CD4-positive, alpha-beta T cell (primary cell): Measurements from ENCODE around the gene IKZF1. TPM values are rescaled to one million over a fixed set of nuclear protein-coding genes. Genes with fewer than 3 reads are reported as not detected.

Experiments used
- ATAC-seq: fragments of 200-7000 bp; cut with Tn5 transposase; one replicate; pipeline ENCODE4 v1.10.0; 2022; ENCODE audit warnings: mild to moderate bottlenecking; ENCODE audit not compliant: poor library complexity
- CTCF ChIA-PET: fragments of 350-600 bp; sonication (Branson Sonifier 250); formaldehyde crosslinking; loops from one replicate; lab custom pipeline; 2021; ENCODE audit warnings: antibody characterized with exemption, inconsistent platforms; lab: Charles Lee
- POLR2A ChIA-PET: fragments of 350-600 bp; sonication (Branson Sonifier 250); formaldehyde crosslinking; loops from one replicate; lab custom pipeline; 2021; ENCODE audit warnings: antibody characterized with exemption, inconsistent platforms; lab: Charles Lee
- DNase-seq, 14 experiments: peaks; one replicate each; pipeline ENCODE4 v3.0.0-alpha.2; 2013 to 2020; ENCODE audit warnings: mixed read lengths in 2 of 14
- H3K27ac ChIP-seq, 2 donors: one replicate each; pipeline versions ENCODE4 v1.5.1 to v1.7.0; 2013; ENCODE audit warnings: low read length in 2 of 2, low read depth in 1 of 2, mild to moderate bottlenecking in 1 of 2
- H3K27me3 ChIP-seq, 2 experiments: 1 replicate in 1 of 2; 2 replicates in 1 of 2; pipeline versions ENCODE4 v1.6.1 to v1.7.0; 2013; ENCODE audit warnings: low read length in 2 of 2, control low read depth in 1 of 2, mild to moderate bottlenecking in 1 of 2, moderate library complexity in 1 of 2; ENCODE audit not compliant: insufficient read depth in 2 of 2, control insufficient read depth in 1 of 2
- H3K36me3 ChIP-seq: one replicate; pipeline ENCODE4 v1.6.1; 2013; ENCODE audit warnings: low read length, control low read depth; ENCODE audit not compliant: insufficient read depth
- H3K4me1 ChIP-seq: one replicate; pipeline ENCODE4 v1.6.1; 2013; ENCODE audit warnings: low read length, control low read depth; ENCODE audit not compliant: insufficient read depth
- H3K4me3 ChIP-seq: one replicate; pipeline ENCODE4 v1.5.1; 2013; ENCODE audit warnings: mild to moderate bottlenecking, low read length, moderate library complexity
- H3K9me3 ChIP-seq, 2 experiments: 1 replicate in 1 of 2; 2 replicates in 1 of 2; pipeline versions ENCODE4 v1.6.1 to v1.7.0; 2013; ENCODE audit warnings: low read length in 2 of 2, mild to moderate bottlenecking in 2 of 2, control low read depth in 1 of 2, moderate library complexity in 1 of 2; ENCODE audit not compliant: control insufficient read depth in 1 of 2, insufficient read depth in 1 of 2
- H3K27ac Mint-ChIP-seq: one replicate; pipeline ENCODE4 v1.8.0; 2020; ENCODE audit warnings: mixed read lengths
- H3K27me3 Mint-ChIP-seq: one replicate; pipeline ENCODE4 v1.8.0; 2021; ENCODE audit warnings: mixed read lengths
- H3K36me3 Mint-ChIP-seq: one replicate; pipeline ENCODE4 v1.8.0; 2021; ENCODE audit warnings: low read depth, mixed read lengths
- H3K4me1 Mint-ChIP-seq: one replicate; pipeline ENCODE4 v1.8.0; 2021; ENCODE audit warnings: low read depth, mixed read lengths
- H3K4me3 Mint-ChIP-seq: one replicate; pipeline ENCODE4 v1.8.0; 2020; ENCODE audit warnings: mild to moderate bottlenecking, mixed read lengths
- H3K9me3 Mint-ChIP-seq: one replicate; pipeline ENCODE4 v1.8.0; 2020; ENCODE audit warnings: mixed read lengths
- CTCF ChIP-seq: fragments of 200-600 bp; IDR thresholded peaks from one replicate; pipeline ENCODE4 v1.8.0; 2022; ENCODE audit warnings: antibody characterized with exemption, mild to moderate bottlenecking
- intact Hi-C, 2 experiments: fragments of 100-400 bp; cut with DNase I in 1 of 2; cut with micrococcal nuclease in 1 of 2; formaldehyde crosslinking; loops; one replicate each; pipeline versions ENCODE4 v1.15.1 to v1.9.0; 2023 to 2025; cut with DNase I, micrococcal nuclease
- total RNA-seq, 174 experiments: library from RNA in 2 of 174; stranded (reverse) in 2 of 174; gene quantifications; one replicate each; pipeline ENCODE4 v1.2.3 and lab custom pipeline; 2021 to 2026

Gene IKZF1
- total RNA-seq, 2 experiments from 2014 or later: 297 to 300 TPM

DNA sequence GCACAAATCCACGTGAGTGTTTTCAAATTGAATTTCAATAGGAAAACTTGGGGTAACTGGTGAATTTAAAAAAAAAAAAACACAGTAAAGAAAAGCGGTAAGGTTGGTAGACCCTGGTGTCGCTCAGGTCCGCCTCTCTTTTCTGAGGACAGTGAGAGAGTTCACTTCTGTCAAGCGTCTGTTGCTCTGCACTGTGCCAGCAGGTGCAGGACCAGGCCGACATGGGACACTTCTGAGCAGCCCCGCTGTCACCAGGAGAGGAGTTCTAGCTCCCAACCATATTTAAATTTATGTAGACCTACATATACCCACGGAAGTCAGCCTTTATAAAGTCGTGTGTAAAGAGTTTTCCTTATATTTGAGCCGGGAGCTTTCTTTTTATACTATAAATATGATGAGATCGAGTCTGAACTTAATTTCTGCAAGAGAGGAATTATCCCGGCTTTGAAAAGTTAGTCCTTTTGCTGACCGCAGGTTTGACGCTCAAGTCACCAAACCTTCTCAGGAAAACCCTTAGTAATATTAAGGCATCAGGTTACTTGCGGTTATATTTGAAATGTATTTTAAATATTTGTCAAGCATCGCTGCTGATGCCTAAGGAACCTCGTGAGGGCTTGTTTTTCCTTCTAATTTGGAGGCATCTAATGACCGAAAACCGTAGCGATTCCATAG is 531 bp downstream of the IKZF1 start:
- Mint-ChIP-seq H3K27me3 (no peaks in the 10 kb centered on the region), H3K4me3 (peak overlapping the region; percentile 100), H3K27ac (no peak overlapping the region), H3K36me3 (peaks cover 55% of the 10 kb centered on the region), H3K9me3 (no peaks in the 10 kb centered on the region), H3K4me1 (peaks cover 63% of the 10 kb centered on the region)
- Histone ChIP-seq H3K27ac (peak overlapping the region; percentile 67 to 93), H3K4me1 (peaks cover 40% of the 10 kb centered on the region), H3K4me3 (peak overlapping the region; percentile 87), H3K9me3 (no peaks in the 10 kb centered on the region), H3K27me3 (no peaks in the 10 kb centered on the region), H3K36me3 (peaks cover 11% of the 10 kb centered on the region)
- DNase-seq (peak in 13 of 14 experiments; percentile 60 to 86 (median 72)), ATAC-seq (peak; percentile 60)
- intact Hi-C loops: loop anchor here (1.0 to 5.0 kb wide), 6 partner anchors 24 to 163 kb away; no protein-coding TSS in a partner anchor
- CTCF ChIA-PET: interaction anchor here (0.6 to 8.4 kb wide), 12 partner anchors 10 to 100 kb away, joined by 3 to 70 read pairs (median 4); no protein-coding TSS in a partner anchor
- no peak for TF ChIP-seq CTCF
- POLR2A ChIA-PET: interaction anchor here (0.6 to 32.3 kb wide), 12 partner anchors 9 to 113 kb away, joined by 3 to 2111 read pairs (median 10); no protein-coding TSS in a partner anchor

GRCh38 chr7:50305583-50306493 is 1.3 kb downstream of the IKZF1 start:
- CTCF ChIA-PET: interaction anchor here (0.6 to 8.4 kb wide), 9 partner anchors 10 to 100 kb away, joined by 3 to 70 read pairs (median 5); no protein-coding TSS in a partner anchor

More at GRCh38 chr7:50305583-50306493, 1.3 kb downstream of the IKZF1 start:
- no peaks in the 10 kb centered on the region for H3K27me3 ChIP-seq
- DNase-seq (peak in 2 of 14 experiments; percentile 31 to 36), ATAC-seq (no peak)
- Mint-ChIP-seq H3K4me3 (peak overlapping the region; percentile 100), H3K27me3 (no peaks in the 10 kb centered on the region), H3K4me1 (peaks cover 63% of the 10 kb centered on the region), H3K36me3 (peaks cover 62% of the 10 kb centered on the region), H3K9me3 (no peaks in the 10 kb centered on the region), H3K27ac (no peak overlapping the region)
- H3K4me3 ChIP-seq: peak overlapping the region; percentile 87
- H3K27ac ChIP-seq: peak overlapping the region; percentile 67 to 93
- POLR2A ChIA-PET: interaction anchor here (0.6 to 32.3 kb wide), 12 partner anchors 10 to 112 kb away, joined by 3 to 2111 read pairs (median 10); no protein-coding TSS in a partner anchor
- intact Hi-C loops: loop anchor here (2.0 kb wide), 8 partner anchors 15 to 157 kb away; no protein-coding TSS in a partner anchor
- H3K36me3 ChIP-seq: peaks cover 11% of the 10 kb centered on the region
- H3K9me3 ChIP-seq: no peaks in the 10 kb centered on the region
- TF ChIP-seq CTCF: no peak
- H3K4me1 ChIP-seq: peaks cover 41% of the 10 kb centered on the region
